Right lobe of liver (tissue), 6 donors: ENCODE data around the gene LCMT1. TPM values are rescaled to one million over a fixed set of nuclear protein-coding genes. Genes with fewer than 3 reads are reported as not detected.
A peak's percentile ranks its signal among the peaks of the same experiment; 100 is the strongest.
"Not testable (repeated sequence)": the region's sequence is repeated elsewhere in the genome, so short reads cannot be mapped to it uniquely, and the experiment has no call there.

ENCODE experiments used
- ATAC-seq, 4 donors: fragments of 200-7000 bp; cut with Tn5 transposase; one replicate each; pipeline ENCODE4 v1.9.1; 2020; ENCODE audit warnings: mild to moderate bottlenecking in 4 of 4, moderate library complexity in 4 of 4
- DNase-seq, 3 donors: peaks; one replicate each; pipeline ENCODE4 v3.0.0-alpha.2; 2020
- H3K27ac ChIP-seq, 3 donors: fragments of 200-600 bp; one replicate each; pipeline ENCODE4 v1.8.0; 2022
- H3K27me3 ChIP-seq, 2 donors: fragments of 200-600 bp; one replicate each; pipeline ENCODE4 v1.8.0; 2022
- H3K36me3 ChIP-seq, 4 donors: fragments of 200-600 bp; sonication (generic) in 1 of 4; one replicate each; pipeline versions ENCODE4 v1.5.1 to v1.8.0; 2017 to 2022; ENCODE audit warnings: control low read depth in 1 of 4
- H3K4me1 ChIP-seq, 4 donors: fragments of 200-600 bp; sonication (generic) in 1 of 4; one replicate each; pipeline versions ENCODE4 v1.5.1 to v1.8.0; 2017 to 2022; ENCODE audit warnings: control low read depth in 1 of 4
- H3K4me3 ChIP-seq, 3 donors: fragments of 200-600 bp; one replicate each; pipeline ENCODE4 v1.8.0; 2022
- H3K9me3 ChIP-seq, 4 donors: fragments of 200-600 bp; sonication (generic) in 1 of 4; one replicate each; pipeline versions ENCODE4 v1.5.1 to v1.8.0; 2017 to 2022; ENCODE audit warnings: control low read depth in 1 of 4
- POLR2A ChIP-seq: fragments of 450-650 bp; IDR thresholded peaks from one replicate; pipeline ENCODE4 v1.6.1; 2017; ENCODE audit warnings: antibody characterized with exemption, mild to moderate bottlenecking
- WGBS: methylation state at CpG from one replicate; pipeline ENCODE4 v1.1.6; 2018; ENCODE audit warnings: low coverage, low lambda C conversion rate; ENCODE audit not compliant: insufficient coverage; ENCODE audit errors: missing lambda C conversion rate; 5-methylcytosine and 5-hydroxymethylcytosine counted together
- intact Hi-C, 2 donors: fragments of 100-400 bp; cut with DNase I; formaldehyde crosslinking; loops; one replicate each; pipeline versions ENCODE4 v1.11.2 to v1.14.1; 2022
- long read RNA-seq: library from polyadenylated mRNA; unstranded; transcript quantifications from one replicate; pipeline ENCODE4 v2.0.0, GENCODE V29; 2019
- total RNA-seq, 6 experiments: library from RNA; depleted of rRNA in 2 of 6; stranded (reverse); fragments of >200 nt in 2 of 6; fragmentation: NEBNext Ultra II Directional in 3 of 6; extraction: Animal tissue kit (Norgen Biotek cat#: 25700) in 3 of 6; gene quantifications; one replicate each; pipeline versions ENCODE4 v1.1.0 to v1.2.4, GENCODE V29; 2016 to 2023
- TF ChIP-seq, protein P1 (sequence below), 4 donors: fragments of 200-600 bp in 3 of 4; fragments of 450-650 bp in 1 of 4; IDR thresholded peaks; one replicate each; pipeline versions ENCODE4 v1.5.1 to v1.8.0; 2016 to 2022; ENCODE audit warnings: antibody characterized with exemption in 4 of 4, mild to moderate bottlenecking in 2 of 4
- donor health status: DM: no; HTN: yes; CAD: no.
- donor health status: DM: no; HTN: no; CAD: no.
- donor health status: DM: no; HTN: no; CAD: no.
- donor health status: DM: no; HTN: yes; CAD: no.
- donor health status: DM: no; HTN: yes; CAD: no.

LCMT1 gene
- total RNA-seq, result 10 to 100 TPM in 3 of 6 experiments, 1 to 10 TPM in 3; 6.2 to 12.0 (median 8.9) TPM
- long read RNA-seq, partial matches to known transcripts, result 0 of 5 reads
- long read RNA-seq, other reads (novel, unspliced or antisense), result 0 of 5 reads

DNA sequence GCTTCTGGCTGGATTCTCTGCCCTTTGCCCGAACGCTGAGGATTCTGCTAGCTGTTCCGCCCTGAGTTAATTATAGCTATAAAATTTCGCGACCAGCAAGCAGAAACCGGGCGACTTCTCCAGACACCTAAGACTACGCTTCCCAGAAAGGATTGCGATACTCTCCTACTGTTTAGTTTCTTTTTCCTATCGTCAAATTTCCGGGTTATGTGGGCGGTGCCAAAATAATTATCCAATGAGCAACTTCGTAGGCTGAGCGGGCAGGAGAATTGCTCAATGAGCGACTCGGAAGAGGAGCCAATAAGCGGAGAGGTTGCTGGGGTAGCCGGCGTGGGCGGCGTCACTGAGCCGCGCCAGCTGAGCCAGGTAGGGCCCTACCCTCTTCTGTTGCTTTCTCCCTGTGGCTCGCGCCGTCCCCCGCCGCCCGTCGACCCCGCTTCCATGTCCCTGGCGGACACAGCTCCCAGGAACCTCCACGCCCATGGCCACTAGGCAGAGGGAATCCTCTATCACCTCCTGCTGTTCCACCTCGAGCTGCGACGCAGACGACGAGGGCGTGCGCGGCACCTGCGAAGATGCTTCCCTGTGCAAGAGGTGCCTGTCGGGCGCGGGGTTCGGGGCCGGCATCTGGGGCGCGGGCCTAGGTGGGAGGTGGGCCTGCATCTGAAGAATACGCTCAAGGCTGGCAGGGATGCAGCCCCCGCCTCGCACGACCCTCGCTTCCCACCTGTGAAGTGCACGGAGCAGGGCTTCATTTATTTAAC, at the start of gene LCMT1:
Gene LCMT1 (plus strand): TSS at position 340 of the 764 bp plus-strand sequence. CDS start 142 bp downstream, at position 482.
- H3K27ac ChIP-seq, result peak within 1 kb of the TSS; percentile 63 to 86 (median 83)

GRCh38 chr16:25063102-25063501, 48.4 kb upstream of the LCMT1 start:
- intact Hi-C loops, result no loop called here
- no peak overlapping the region for H3K27ac ChIP-seq
- ATAC-seq (peak in 1 of 4 donors; percentile 31), DNase-seq (no peak)
- no peaks in the 10 kb centered on the region for H3K9me3 ChIP-seq
- no peaks in the 10 kb centered on the region for H3K4me1 ChIP-seq
- no peaks in the 10 kb centered on the region for H3K27me3 ChIP-seq
- H3K4me3 ChIP-seq, result no peak overlapping the region
- no peak for TF ChIP-seq POLR2A
- TF ChIP-seq, protein P1, sequence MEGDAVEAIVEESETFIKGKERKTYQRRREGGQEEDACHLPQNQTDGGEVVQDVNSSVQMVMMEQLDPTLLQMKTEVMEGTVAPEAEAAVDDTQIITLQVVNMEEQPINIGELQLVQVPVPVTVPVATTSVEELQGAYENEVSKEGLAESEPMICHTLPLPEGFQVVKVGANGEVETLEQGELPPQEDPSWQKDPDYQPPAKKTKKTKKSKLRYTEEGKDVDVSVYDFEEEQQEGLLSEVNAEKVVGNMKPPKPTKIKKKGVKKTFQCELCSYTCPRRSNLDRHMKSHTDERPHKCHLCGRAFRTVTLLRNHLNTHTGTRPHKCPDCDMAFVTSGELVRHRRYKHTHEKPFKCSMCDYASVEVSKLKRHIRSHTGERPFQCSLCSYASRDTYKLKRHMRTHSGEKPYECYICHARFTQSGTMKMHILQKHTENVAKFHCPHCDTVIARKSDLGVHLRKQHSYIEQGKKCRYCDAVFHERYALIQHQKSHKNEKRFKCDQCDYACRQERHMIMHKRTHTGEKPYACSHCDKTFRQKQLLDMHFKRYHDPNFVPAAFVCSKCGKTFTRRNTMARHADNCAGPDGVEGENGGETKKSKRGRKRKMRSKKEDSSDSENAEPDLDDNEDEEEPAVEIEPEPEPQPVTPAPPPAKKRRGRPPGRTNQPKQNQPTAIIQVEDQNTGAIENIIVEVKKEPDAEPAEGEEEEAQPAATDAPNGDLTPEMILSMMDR (IDR thresholded peaks at IDR 0.05), result no peak
- H3K36me3 ChIP-seq, result no peaks in the 10 kb centered on the region
- WGBS, result 19% methylated on average over 3 of the region's 3 CpGs

More for the DNA sequence above, at the start of gene LCMT1:
- H3K4me1 ChIP-seq, result peaks cover 0 to 32% (median 10%) of the 10 kb centered on the region in 4 donors
- TF ChIP-seq, protein P1 (IDR thresholded peaks at IDR 0.05), result no peak
- TF ChIP-seq POLR2A, result peak; percentile 59
- no peaks in the 10 kb centered on the region for H3K27me3 ChIP-seq
- no peaks in the 10 kb centered on the region for H3K36me3 ChIP-seq
- ATAC-seq, result peak; percentile 83 to 91 (median 87)
- H3K4me3 ChIP-seq, result peak within 1 kb of the TSS; percentile 57 to 94 (median 91)
- 1% methylated on average over 28 of the region's 55 CpGs for whole genome bisulfite sequencing
- no peaks in the 10 kb centered on the region for H3K9me3 ChIP-seq
- peak; percentile 90 to 94 (median 93) for DNase-seq
- intact Hi-C loops, result no loop called here

DNA sequence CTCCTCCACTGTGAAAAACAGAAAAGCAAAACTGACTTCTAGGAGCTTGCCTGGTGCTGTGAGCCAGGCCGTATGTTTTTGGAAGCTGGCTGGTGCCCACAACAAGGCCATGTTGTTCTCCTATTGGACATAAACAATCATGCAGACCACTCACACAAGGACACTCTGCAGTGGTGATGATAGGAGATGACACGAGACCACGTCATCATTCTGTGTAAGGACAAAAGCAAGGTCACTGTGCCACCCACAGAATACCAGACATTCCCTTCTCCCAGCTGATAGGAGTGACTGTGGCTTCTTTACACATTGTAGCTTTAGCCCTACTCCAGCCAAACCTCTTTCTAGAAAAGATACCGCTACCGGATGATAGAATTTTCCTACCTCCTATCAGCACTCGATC, 47.7 kb upstream of the LCMT1 start:
- intact Hi-C loops, result no loop called here
- no peak for DNase-seq
- no peak overlapping the region for H3K27ac ChIP-seq
- no peak overlapping the region for H3K4me3 ChIP-seq
- 43% methylated on average over 4 of the region's 6 CpGs for WGBS
- no peaks in the 10 kb centered on the region for H3K4me1 ChIP-seq
- TF ChIP-seq, protein P1 (IDR thresholded peaks at IDR 0.05), result no peak
- TF ChIP-seq POLR2A, result no peak
- no peak for ATAC-seq
- H3K27me3 ChIP-seq, result no peaks in the 10 kb centered on the region
- H3K9me3 ChIP-seq, result no peaks in the 10 kb centered on the region
- H3K36me3 ChIP-seq, result no peaks in the 10 kb centered on the region

DNA sequence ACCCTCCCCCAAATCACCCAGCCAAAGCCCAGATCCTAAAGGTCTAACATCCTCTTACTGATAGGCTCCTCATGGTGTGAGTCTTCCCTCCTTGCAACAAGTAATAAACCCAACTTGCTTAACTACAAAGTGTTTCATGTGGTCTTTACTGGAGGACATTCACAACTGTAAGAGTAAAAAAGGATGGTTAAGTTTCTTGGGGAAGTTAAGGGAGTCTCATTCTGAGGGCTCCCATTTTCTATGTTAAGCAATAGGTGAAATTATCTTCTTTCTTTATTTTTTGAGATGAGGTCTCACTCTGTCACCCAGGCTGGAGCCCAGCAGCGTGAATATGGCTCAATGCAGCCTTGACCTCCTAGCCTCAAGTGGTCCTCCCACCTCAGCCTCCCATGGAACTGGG, 47.3 kb upstream of the LCMT1 start:
- H3K4me1 ChIP-seq, intact Hi-C loops, H3K27me3 ChIP-seq, ATAC-seq, H3K36me3 ChIP-seq, DNase-seq, H3K4me3 ChIP-seq, H3K27ac ChIP-seq, H3K9me3 ChIP-seq: not testable (repeated sequence)
- 56% methylated on average over 1 of the region's 1 CpG for WGBS

- Histone ChIP-seq H3K9me3 (no peaks in the 10 kb centered on the region), H3K27me3 (no peaks in the 10 kb centered on the region), H3K36me3 (no peaks in the 10 kb centered on the region), H3K4me3 (no peak overlapping the region), H3K27ac (no peak overlapping the region), H3K4me1 (no peaks in the 10 kb centered on the region)
- TF ChIP-seq, protein P1 (IDR thresholded peaks at IDR 0.05), result no peak
- no peak for TF ChIP-seq POLR2A
- DNase-seq (no peak), ATAC-seq (no peak)
- WGBS, result 69% methylated on average over 3 of the region's 6 CpGs
- intact Hi-C loops, result no loop called here
Measured at GRCh38 chr16:25064937-25065336, 46.6 kb upstream of the LCMT1 start.
